Pancreas (tissue), 10 donors: Measurements from ENCODE around the gene ERBB4. TPM values are rescaled to one million over a fixed set of nuclear protein-coding genes. Genes with fewer than 3 reads are reported as not detected.

Source experiments
- ATAC-seq, 4 donors: fragments of 200-7000 bp; cut with Tn5 transposase; one replicate each; pipeline versions ENCODE4 v1.8.0 to v1.9.1; 2020; ENCODE audit warnings: mild to moderate bottlenecking in 4 of 4, moderate library complexity in 4 of 4
- DNase-seq, 6 donors: peaks; one replicate each; pipeline ENCODE4 v3.0.0-alpha.2; 2020
- FAIRE-seq: peaks from 2 replicates; lab custom pipeline; 2012; peaks lifted over from hg19 to GRCh38; lab: Jason Lieb, UNC
- H3K27ac ChIP-seq, 4 donors: fragments of 200-600 bp; sonication (generic); 1 replicate in 3 of 4; 2 replicates in 1 of 4; pipeline versions ENCODE4 v1.5.0 to v1.8.0; 2020
- H3K27me3 ChIP-seq, 4 donors: fragments of 200-600 bp; one replicate each; pipeline ENCODE4 v1.8.0; 2021
- H3K36me3 ChIP-seq, 3 donors: fragments of 200-600 bp; sonication (generic) in 1 of 3; one replicate each; pipeline versions ENCODE4 v1.5.0 to v1.8.0; 2020 to 2021
- H3K4me1 ChIP-seq, 3 donors: fragments of 200-600 bp; one replicate each; pipeline ENCODE4 v1.8.0; 2021
- H3K4me3 ChIP-seq, 4 donors: fragments of 200-600 bp; sonication (generic) in 2 of 4; one replicate each; pipeline versions ENCODE4 v1.5.0 to v1.8.0; 2020 to 2021
- H3K9me3 ChIP-seq, 4 donors: fragments of 200-600 bp; one replicate each; pipeline ENCODE4 v1.8.0; 2021
- CTCF ChIP-seq, 4 donors: fragments of 200-600 bp; sonication (generic) in 3 of 4; IDR thresholded peaks; one replicate each; pipeline versions ENCODE4 v1.5.0 to v1.8.0; 2021; ENCODE audit warnings: antibody characterized with exemption in 4 of 4
- WGBS, 2 donors: extraction: QIAGEN DNeasy Blood & Tissue Kit; methylation state at CpG; one replicate each; pipeline ENCODE4 v1.1.7; 2013; 5-methylcytosine and 5-hydroxymethylcytosine counted together
- intact Hi-C, 3 donors: fragments of 100-400 bp; cut with DNase I; formaldehyde crosslinking; loops; one replicate each; pipeline versions ENCODE4 v1.11.1 to v1.14.2; 2022
- polyA plus RNA-seq, 2 donors: library from polyadenylated mRNA; stranded (reverse); fragments of 200-250 nt; gene quantifications; one replicate each; pipeline ENCODE4 v1.2.3, GENCODE V29; 2013
- total RNA-seq, 6 donors: library from RNA; stranded (reverse); fragmentation: NEBNext Ultra II Directional in 4 of 6; extraction: Animal tissue kit (Norgen Biotek cat#: 25700) in 4 of 6; gene quantifications; one replicate each; pipeline versions ENCODE4 v1.2.1 to v1.2.4, GENCODE V29; 2021 to 2023
- donor health status: healthy with polysubstance abuse.
- donor health status: DM: no; HTN: no; CAD: no; lungs with moderate emphysema.
- donor health status: DM: no; HTN: no; CAD: no.
- donor health status: control.
- donor health status: control.
- donor health status: Bipolar disorder and iron deficiency.
- donor health status: DM: yes; HTN: yes; CAD: no.
- donor health status: DM: no; HTN: no; CAD: no.
- donor health status: DM: no; HTN: no; CAD: no.
- donor health status: DM: yes; HTN: yes; CAD: no.

ERBB4 gene
- total and polyA plus RNA-seq, 8 donors: 0.30 to 5.0 (median 3.3) TPM

GRCh38 chr2:212357606-212358005 lies 181.0 kb downstream of the ERBB4 start:
- WGBS, 2 donors: 84 to 86% methylated on average over 5 of the region's 5 CpGs
- no peak for TF ChIP-seq CTCF (IDR thresholded peaks at IDR 0.05)
- H3K27ac ChIP-seq: no peak overlapping the region
- ATAC-seq: no peak
- H3K4me1 ChIP-seq: peaks cover 0 to 3% (median 0%) of the 10 kb centered on the region in 3 donors
- intact Hi-C loops: no loop called here
- DNase-seq: no peak
- peaks cover 0 to 3% (median 0%) of the 10 kb centered on the region in 4 donors for H3K27me3 ChIP-seq
- no peak overlapping the region for H3K4me3 ChIP-seq
- no peaks in the 10 kb centered on the region for H3K36me3 ChIP-seq
- H3K9me3 ChIP-seq: no peaks in the 10 kb centered on the region
- FAIRE-seq: no peak

- Histone ChIP-seq H3K27me3 (no peaks in the 10 kb centered on the region), H3K36me3 (no peaks in the 10 kb centered on the region), H3K4me1 (peaks cover 0 to 2% (median 0%) of the 10 kb centered on the region in 3 donors), H3K27ac (no peak overlapping the region), H3K9me3 (no peaks in the 10 kb centered on the region), H3K4me3 (no peak overlapping the region)
- intact Hi-C loops: no loop called here
- no peak for ATAC-seq
- TF ChIP-seq CTCF (IDR thresholded peaks at IDR 0.05): no peak
- DNase-seq: no peak
- no peak for FAIRE-seq
These were observed 184.2 kb downstream of the ERBB4 start for GRCh38 chr2:212354382-212354781.

- intact Hi-C loops: no loop called here
- no peak for ATAC-seq
- Histone ChIP-seq H3K9me3 (no peaks in the 10 kb centered on the region), H3K4me3 (no peak overlapping the region), H3K4me1 (no peaks in the 10 kb centered on the region), H3K27ac (no peak overlapping the region), H3K27me3 (no peaks in the 10 kb centered on the region), H3K36me3 (no peaks in the 10 kb centered on the region)
- no peak for DNase-seq
- no peak for TF ChIP-seq CTCF (IDR thresholded peaks at IDR 0.05)
- WGBS, 2 donors: 73 to 80% methylated on average over 4 of the region's 4 CpGs
- FAIRE-seq: no peak
These were observed 190.1 kb downstream of the ERBB4 start for GRCh38 chr2:212348501-212348900.

GRCh38 chr2:212346865-212347264 lies 191.7 kb downstream of the ERBB4 start:
- DNase-seq (no peak), ATAC-seq (peak in 1 of 4 donors; percentile 34), FAIRE-seq (no peak)
- WGBS, 2 donors: 22 to 39% methylated on average over 2 of the region's 2 CpGs
- intact Hi-C loops: no loop called here
- no peaks in the 10 kb centered on the region for H3K27me3 ChIP-seq
- no peak for TF ChIP-seq CTCF (IDR thresholded peaks at IDR 0.05)
- H3K4me1 ChIP-seq: no peaks in the 10 kb centered on the region
- H3K9me3 ChIP-seq: no peaks in the 10 kb centered on the region
- no peaks in the 10 kb centered on the region for H3K36me3 ChIP-seq
- no peak overlapping the region for H3K4me3 ChIP-seq
- H3K27ac ChIP-seq: no peak overlapping the region

- FAIRE-seq (no peak), DNase-seq (no peak), ATAC-seq (no peak)
- no peak for TF ChIP-seq CTCF (IDR thresholded peaks at IDR 0.05)
- intact Hi-C loops: no loop called here
- no peak overlapping the region for H3K27ac ChIP-seq
- no peak overlapping the region for H3K4me3 ChIP-seq
- H3K27me3 ChIP-seq: no peaks in the 10 kb centered on the region
- H3K4me1 ChIP-seq: no peaks in the 10 kb centered on the region
- no peaks in the 10 kb centered on the region for H3K9me3 ChIP-seq
- H3K36me3 ChIP-seq: no peaks in the 10 kb centered on the region
- WGBS, 2 donors: 0 to 1% methylated on average over 1 of the region's 1 CpG
These were observed 192.6 kb downstream of the ERBB4 start for GRCh38 chr2:212345966-212346365.
